ENCODE results near the gene CDKN2B-AS1. TPM values are rescaled to one million over a fixed set of nuclear protein-coding genes. Genes with fewer than 3 reads are reported as not detected.

Gene CDKN2B-AS1
- polyA plus RNA-seq, 1 experiment, result 2.8 TPM

GRCh38 chr9:22169243-22169642, 174.7 kb downstream of the CDKN2B-AS1 start:
- TF ChIP-seq CTCF (IDR thresholded peaks at IDR 0.05; ENCODE audit: low read depth, low read length), result no peak
- ChIA-PET CTCF (interaction anchor here (0.9 to 1.0 kb wide), 2 partner anchors 70 to 161 kb away, joined by 3 to 5 read pairs; no protein-coding TSS in a partner anchor), POLR2A (no interaction called here)
- Histone ChIP-seq H3K4me3 (ENCODE audit: low read depth, low read length) (no peak overlapping the region), H3K27me3 (ENCODE audit: control insufficient read depth, insufficient read depth, low read length) (no peaks in the 10 kb centered on the region), H3K27ac (ENCODE audit: low read depth, low read length) (no peak overlapping the region), H3K9me3 (ENCODE audit: control insufficient read depth, insufficient read depth, low read length) (no peaks in the 10 kb centered on the region)
- no peak for DNase-seq (ENCODE audit: low read depth, low spot score)

GRCh38 chr9:22169727-22170503, 175.3 kb downstream of the CDKN2B-AS1 start:
- Histone ChIP-seq H3K9me3 (ENCODE audit: control insufficient read depth, insufficient read depth, low read length) (no peaks in the 10 kb centered on the region), H3K4me3 (ENCODE audit: low read depth, low read length) (no peak overlapping the region), H3K27me3 (ENCODE audit: control insufficient read depth, insufficient read depth, low read length) (no peaks in the 10 kb centered on the region), H3K27ac (ENCODE audit: low read depth, low read length) (peak overlapping the region; percentile 25)
- ChIA-PET POLR2A (no interaction called here), CTCF (interaction anchor here (0.9 to 1.0 kb wide), 2 partner anchors 70 to 162 kb away, joined by 3 to 5 read pairs; no protein-coding TSS in a partner anchor)
- DNase-seq (ENCODE audit: low read depth, low spot score), result no peak
- TF ChIP-seq CTCF (IDR thresholded peaks at IDR 0.05; ENCODE audit: low read depth, low read length), result no peak

Small RNA genes within 50 kb of the gene (small RNA-seq; reads per million reads assigned to genes)
- gene RF01909 (ENCODE audit: insufficient read length, low read depth) (not detected), gene RF02045 (ENCODE audit: insufficient read length, low read depth) (not detected)

Other genes with a start within 250 kb of the CDKN2B-AS1 start
- gene MTAP, start 192.2 kb upstream of the CDKN2B-AS1 start, polyA plus RNA-seq (2011; rRNA removed), result 21.7 and 26.1 TPM in 2 replicates
- 29.7 and 40.4 TPM in 2 replicates for gene CDKN2A, start 399 bp upstream of the CDKN2B-AS1 start, polyA plus RNA-seq (2011; rRNA removed)
- gene CDKN2B, start 14.5 kb downstream of the CDKN2B-AS1 start, polyA plus RNA-seq (2011; rRNA removed), result 10.2 and 10.7 TPM in 2 replicates